H9 (cell line): Measurements from ENCODE around the gene LDB2. TPM values are rescaled to one million over a fixed set of nuclear protein-coding genes. Genes with fewer than 3 reads are reported as not detected.

Experiments used
- DNase-seq: peaks from one replicate; pipeline ENCODE4 v3.0.0-alpha.2; 2017
- H2AFZ ChIP-seq: one replicate; pipeline ENCODE4 v1.6.1; 2013; ENCODE audit warnings: mild to moderate bottlenecking, low read length, control low read depth, moderate library complexity
- H2AK5ac ChIP-seq: 2 replicates; pipeline ENCODE4 v1.6.1; 2013; ENCODE audit warnings: low read length, control low read depth, mixed read lengths; ENCODE audit not compliant: insufficient read length
- H2BK120ac ChIP-seq: one replicate; pipeline ENCODE4 v1.6.1; 2013; ENCODE audit warnings: low read depth, mild to moderate bottlenecking, low read length, control low read depth, inconsistent platforms; ENCODE audit not compliant: poor library complexity, severe bottlenecking
- H2BK12ac ChIP-seq: 2 replicates; pipeline ENCODE4 v1.6.1; 2013; ENCODE audit warnings: low read length, control low read depth, mixed read lengths, low read depth; ENCODE audit not compliant: insufficient read length
- H2BK15ac ChIP-seq: 2 replicates; pipeline ENCODE4 v1.6.1; 2013; ENCODE audit warnings: low read depth, low read length, control low read depth
- H2BK20ac ChIP-seq: one replicate; pipeline ENCODE4 v1.6.1; 2013; ENCODE audit warnings: low read depth, mild to moderate bottlenecking, low read length, control low read depth, inconsistent platforms; ENCODE audit not compliant: poor library complexity, severe bottlenecking
- H2BK5ac ChIP-seq: 2 replicates; pipeline ENCODE4 v1.6.1; 2013; ENCODE audit warnings: low read length, control low read depth, mixed read lengths; ENCODE audit not compliant: insufficient read length
- H3K14ac ChIP-seq: 2 replicates; pipeline ENCODE4 v1.6.1; 2013; ENCODE audit warnings: low read length, control low read depth; ENCODE audit not compliant: insufficient read depth
- H3K18ac ChIP-seq: 2 replicates; pipeline ENCODE4 v1.6.1; 2013; ENCODE audit warnings: low read depth, mild to moderate bottlenecking, mixed read lengths, low read length, control low read depth; ENCODE audit not compliant: insufficient read length
- H3K23ac ChIP-seq: 2 replicates; pipeline ENCODE4 v1.6.1; 2013; ENCODE audit warnings: low read length, control low read depth, mixed read lengths, low read depth; ENCODE audit not compliant: insufficient read length
- H3K23me2 ChIP-seq: 2 replicates; pipeline ENCODE4 v1.6.1; 2013; ENCODE audit warnings: low read depth, mild to moderate bottlenecking, mixed read lengths, low read length, control low read depth; ENCODE audit not compliant: insufficient read length, poor library complexity, severe bottlenecking
- H3K27ac ChIP-seq: 2 replicates; pipeline ENCODE4 v1.5.1; 2013; ENCODE audit warnings: low read length, control low read depth, mixed read lengths, low read depth; ENCODE audit not compliant: insufficient read length
- H3K27me3 ChIP-seq: 2 replicates; pipeline ENCODE4 v1.6.1; 2013; ENCODE audit warnings: low read length, control low read depth, inconsistent platforms; ENCODE audit not compliant: insufficient read depth
- H3K4ac ChIP-seq: 2 replicates; pipeline ENCODE4 v1.6.1; 2013; ENCODE audit warnings: low read depth, mild to moderate bottlenecking, control low read depth, inconsistent platforms, low read length, moderate library complexity
- H3K4me1 ChIP-seq: 2 replicates; pipeline ENCODE4 v1.6.1; 2013; ENCODE audit warnings: low read length, control low read depth, inconsistent platforms; ENCODE audit not compliant: insufficient read depth
- H3K4me2 ChIP-seq: 2 replicates; pipeline ENCODE4 v1.6.1; 2013; ENCODE audit warnings: low read length, control low read depth, mixed read lengths; ENCODE audit not compliant: insufficient read length, insufficient read depth
- H3K56ac ChIP-seq: 2 replicates; pipeline ENCODE4 v1.6.1; 2013; ENCODE audit warnings: low read depth, mild to moderate bottlenecking, mixed read lengths, low read length, control low read depth; ENCODE audit not compliant: insufficient read length
- H3K79me1 ChIP-seq: 2 replicates; pipeline ENCODE4 v1.6.1; 2013; ENCODE audit warnings: low read depth, mild to moderate bottlenecking, moderate library complexity, low read length, control low read depth, inconsistent platforms; ENCODE audit not compliant: insufficient read depth, poor library complexity, severe bottlenecking
- H3K79me2 ChIP-seq: 2 replicates; pipeline ENCODE4 v1.6.1; 2013; ENCODE audit warnings: low read length, control low read depth, inconsistent platforms; ENCODE audit not compliant: insufficient read depth
- H3K9ac ChIP-seq: 2 replicates; pipeline ENCODE4 v1.6.1; 2013; ENCODE audit warnings: low read length, control low read depth, mixed read lengths; ENCODE audit not compliant: insufficient read length; ENCODE audit errors: extremely low read depth
- H3K9me3 ChIP-seq: one replicate; pipeline ENCODE4 v1.6.1; 2013; ENCODE audit warnings: low read depth, low read length, inconsistent platforms; ENCODE audit not compliant: control insufficient read depth
- H3T11ph ChIP-seq: one replicate; pipeline ENCODE4 v1.6.1; 2013; ENCODE audit warnings: mild to moderate bottlenecking, low read length, control low read depth, inconsistent platforms
- H4K20me1 ChIP-seq: one replicate; pipeline ENCODE4 v1.6.1; 2013; ENCODE audit not compliant: control insufficient read depth, insufficient read length, insufficient read depth
- H4K5ac ChIP-seq: 2 replicates; pipeline ENCODE4 v1.6.1; 2013; ENCODE audit warnings: low read depth, mild to moderate bottlenecking, mixed read lengths, low read length, control low read depth; ENCODE audit not compliant: insufficient read length
- H4K8ac ChIP-seq: replicated peaks from 2 replicates; pipeline ENCODE4 v1.6.1; 2013; ENCODE audit warnings: low read length, control low read depth, mixed read lengths, low read depth; ENCODE audit not compliant: insufficient read length
- H4K91ac ChIP-seq: 2 replicates; pipeline ENCODE4 v1.6.1; 2013; ENCODE audit warnings: low read depth, mild to moderate bottlenecking, moderate library complexity, mixed read lengths, low read length, control low read depth; ENCODE audit not compliant: insufficient read length
- H3K27ac Mint-ChIP-seq, 3 experiments: 2 replicates in 2 of 3; 3 replicates in 1 of 3; pipeline ENCODE4 v1.8.0; 2020 to 2021; ENCODE audit warnings: mixed read lengths in 3 of 3, mild to moderate bottlenecking in 1 of 3, moderate library complexity in 1 of 3
- H3K27me3 Mint-ChIP-seq: 2 replicates; pipeline ENCODE4 v1.8.0; 2021; ENCODE audit warnings: low read depth, mild to moderate bottlenecking, moderate library complexity, mixed read lengths
- H3K36me3 Mint-ChIP-seq, 3 experiments: 2 replicates in 2 of 3; 3 replicates in 1 of 3; pipeline ENCODE4 v1.8.0; 2020 to 2021; ENCODE audit warnings: low read depth in 3 of 3, mixed read lengths in 3 of 3; ENCODE audit not compliant: insufficient read depth in 1 of 3
- H3K4me1 Mint-ChIP-seq, 2 experiments: 2 replicates each; pipeline ENCODE4 v1.8.0; 2020; ENCODE audit warnings: mixed read lengths in 2 of 2
- H3K4me3 Mint-ChIP-seq, 2 experiments: 2 replicates in 1 of 2; 3 replicates in 1 of 2; pipeline ENCODE4 v1.8.0; 2020 to 2021; ENCODE audit warnings: mild to moderate bottlenecking in 2 of 2, mixed read lengths in 2 of 2, moderate library complexity in 1 of 2
- H3K9me3 Mint-ChIP-seq, 2 experiments: 2 replicates in 1 of 2; 3 replicates in 1 of 2; pipeline ENCODE4 v1.8.0; 2020; ENCODE audit warnings: mild to moderate bottlenecking in 2 of 2, mixed read lengths in 2 of 2, moderate library complexity in 1 of 2
- WGBS: extraction: QIAGEN DNeasy Blood & Tissue Kit; methylation state at CpG from one replicate; pipeline ENCODE4 v1.1.7; 2013; ENCODE audit warnings: missing lambda C conversion rate, low lambda C conversion rate, mixed read lengths; ENCODE audit not compliant: insufficient read length; ENCODE audit errors: extremely low coverage; 5-methylcytosine and 5-hydroxymethylcytosine counted together
- total RNA-seq: library from RNA; stranded (reverse); gene quantifications from 2 replicates; pipeline ENCODE4 v1.2.1, GENCODE V29; 2021
- TF ChIP-seq, protein P1 (sequence below): fragments of 200-600 bp; sonication (generic); conservative IDR thresholded peaks from 3 replicates; pipeline ENCODE4 v1.8.0; 2021; ENCODE audit warnings: antibody characterized with exemption, mild to moderate bottlenecking

The LDB2 gene
- total RNA-seq, 1 experiment from 2014 or later: 22.5 TPM

DNA sequence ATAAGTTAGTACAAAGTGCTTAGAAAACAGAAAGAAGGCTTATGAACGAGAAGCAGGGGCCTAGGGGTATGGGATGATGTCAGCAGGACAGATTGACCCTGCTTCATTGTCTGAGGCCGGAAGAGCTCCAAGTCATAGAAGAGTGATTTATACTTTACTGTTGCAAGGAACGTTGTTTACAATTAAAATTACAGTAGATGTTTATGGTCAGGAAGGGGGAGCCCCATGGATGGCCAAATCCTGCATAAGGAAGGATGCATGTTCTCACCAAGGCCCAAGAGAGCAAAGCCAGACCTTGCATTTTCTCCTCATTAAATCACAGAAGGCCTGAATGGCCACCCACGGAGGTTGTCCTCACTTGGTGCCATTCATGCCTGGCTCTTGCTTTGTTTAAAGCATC lies 115.3 kb downstream of the LDB2 start:
- Histone ChIP-seq H3K9ac (no peak overlapping the region), H2BK120ac (no peak overlapping the region), H3K56ac (no peak overlapping the region), H4K8ac (no peak overlapping the region), H3K79me1 (no peaks in the 10 kb centered on the region), H3K18ac (no peak overlapping the region), H3T11ph (no peak overlapping the region), H4K5ac (no peak overlapping the region), H4K91ac (no peak overlapping the region), H3K4me2 (peak overlapping the region; percentile 26), H2BK12ac (no peak overlapping the region), H4K20me1 (no peaks in the 10 kb centered on the region), H3K9me3 (no peaks in the 10 kb centered on the region), H2BK15ac (no peak overlapping the region), H2AK5ac (no peak overlapping the region), H3K27ac (no peak overlapping the region), H3K79me2 (0 out of 2 replicates have a peak, but pooled peaks cover 2% of the 10 kb centered on the region), H3K23ac (no peak overlapping the region), H3K27me3 (no peaks in the 10 kb centered on the region), H3K4me1 (peaks cover 7% of the 10 kb centered on the region; the same call in 1 of the 2 replicates), H3K4ac (no peak overlapping the region), H2AFZ (no peak overlapping the region), H2BK5ac (no peak overlapping the region), H3K14ac (no peak overlapping the region), H2BK20ac (no peak overlapping the region), H3K23me2 (no peaks in the 10 kb centered on the region)
- H3K27me3 Mint-ChIP-seq: no peaks in the 10 kb centered on the region
- TF ChIP-seq, protein P1, sequence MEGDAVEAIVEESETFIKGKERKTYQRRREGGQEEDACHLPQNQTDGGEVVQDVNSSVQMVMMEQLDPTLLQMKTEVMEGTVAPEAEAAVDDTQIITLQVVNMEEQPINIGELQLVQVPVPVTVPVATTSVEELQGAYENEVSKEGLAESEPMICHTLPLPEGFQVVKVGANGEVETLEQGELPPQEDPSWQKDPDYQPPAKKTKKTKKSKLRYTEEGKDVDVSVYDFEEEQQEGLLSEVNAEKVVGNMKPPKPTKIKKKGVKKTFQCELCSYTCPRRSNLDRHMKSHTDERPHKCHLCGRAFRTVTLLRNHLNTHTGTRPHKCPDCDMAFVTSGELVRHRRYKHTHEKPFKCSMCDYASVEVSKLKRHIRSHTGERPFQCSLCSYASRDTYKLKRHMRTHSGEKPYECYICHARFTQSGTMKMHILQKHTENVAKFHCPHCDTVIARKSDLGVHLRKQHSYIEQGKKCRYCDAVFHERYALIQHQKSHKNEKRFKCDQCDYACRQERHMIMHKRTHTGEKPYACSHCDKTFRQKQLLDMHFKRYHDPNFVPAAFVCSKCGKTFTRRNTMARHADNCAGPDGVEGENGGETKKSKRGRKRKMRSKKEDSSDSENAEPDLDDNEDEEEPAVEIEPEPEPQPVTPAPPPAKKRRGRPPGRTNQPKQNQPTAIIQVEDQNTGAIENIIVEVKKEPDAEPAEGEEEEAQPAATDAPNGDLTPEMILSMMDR: no peak
- H3K4me1 Mint-ChIP-seq: peaks cover 36 to 37% of the 10 kb centered on the region in 2 experiments
- H3K4me3 Mint-ChIP-seq: peak overlapping the region in 1 of 2 experiments; percentile 30; a peak in 1 of 5 replicates
- H3K36me3 Mint-ChIP-seq: peaks cover 10 to 15% (median 12%) of the 10 kb centered on the region in 3 experiments; a peak in 6 of 7 replicates
- DNase-seq: peak; percentile 37
- H3K27ac Mint-ChIP-seq: peak overlapping the region; percentile 69 to 84 (median 74); a peak in 6 of 7 replicates
- WGBS: no CpG with 5 or more reads among the region's 4 CpGs
- H3K9me3 Mint-ChIP-seq: no peaks in the 10 kb centered on the region
